Hepatic stellate cell (primary cell): ENCODE measurements around the gene XYLT1.

Source experiments
- DNase-seq: peaks from one replicate; pipeline ENCODE4 v3.0.0; 2011; ENCODE audit warnings: low spot score

The XYLT1 gene

DNA sequence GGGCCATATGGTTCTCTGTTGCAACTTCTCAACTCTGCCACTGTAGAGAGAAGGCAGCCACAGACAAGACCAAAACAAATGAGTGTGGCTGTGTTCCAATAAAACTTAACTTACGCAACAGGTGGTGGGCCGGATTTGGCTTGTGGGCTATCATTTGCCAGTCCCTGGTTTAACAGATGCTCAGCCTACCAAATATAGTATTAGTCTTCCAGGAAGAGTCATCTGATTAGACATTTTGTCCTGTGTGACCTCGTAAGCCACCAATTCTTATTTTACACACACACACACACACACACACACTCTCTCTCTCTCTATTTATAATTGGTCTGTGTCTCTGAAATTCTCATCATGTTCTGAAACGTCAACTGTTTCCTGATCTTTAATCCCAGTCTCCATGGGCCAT, 245.9 kb downstream of the XYLT1 start:
- DNase-seq, result peak; percentile 9

DNA sequence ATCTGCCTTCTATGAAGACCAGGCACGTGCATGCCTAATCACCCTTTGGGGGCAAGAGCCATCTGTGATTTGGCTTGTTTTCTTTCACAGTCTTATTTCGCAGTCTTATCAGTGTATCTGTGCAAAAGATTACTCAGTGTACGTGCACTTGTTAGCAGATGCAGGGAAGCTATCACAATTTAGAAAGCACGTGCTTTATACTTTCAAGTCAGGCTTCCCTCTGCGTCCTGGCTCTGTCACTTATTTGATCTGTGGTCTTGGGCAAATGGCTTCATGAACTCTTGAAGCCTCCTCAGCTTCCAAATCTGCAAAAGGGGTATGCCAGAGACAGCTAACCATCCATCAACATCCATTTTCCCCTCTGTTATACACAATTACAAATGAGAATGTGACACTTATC, 246.4 kb downstream of the XYLT1 start:
- DNase-seq, result no peak

DNA sequence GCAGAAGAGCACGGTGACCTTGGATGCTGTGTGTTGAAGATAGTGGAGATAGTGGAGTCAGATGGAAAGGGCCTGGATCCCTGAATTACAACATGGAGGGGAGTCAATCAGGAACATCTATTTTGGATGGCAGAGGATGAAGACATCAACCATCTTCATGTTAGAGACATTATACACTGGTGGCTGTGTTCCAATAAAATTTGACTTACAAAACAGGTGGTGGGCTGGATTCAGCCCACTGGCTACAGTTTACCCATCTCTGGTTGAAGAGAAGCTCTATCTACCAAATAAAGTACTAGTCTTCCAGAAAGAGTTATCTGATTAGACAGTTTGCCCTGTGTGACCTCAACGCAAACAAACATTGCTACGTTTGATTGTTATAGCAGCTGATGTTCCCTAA, 247.2 kb downstream of the XYLT1 start:
- no peak for DNase-seq

GRCh38 chr16:17222871-17223401, 247.8 kb downstream of the XYLT1 start:
- no peak for DNase-seq

GRCh38 chr16:17219991-17220390, 250.8 kb downstream of the XYLT1 start:
- no peak for DNase-seq

GRCh38 chr16:17215936-17216335, 254.8 kb downstream of the XYLT1 start:
- DNase-seq, result no peak

- DNase-seq, result no peak
Observed at GRCh38 chr16:17215306-17215705, 255.5 kb downstream of the XYLT1 start.

DNA sequence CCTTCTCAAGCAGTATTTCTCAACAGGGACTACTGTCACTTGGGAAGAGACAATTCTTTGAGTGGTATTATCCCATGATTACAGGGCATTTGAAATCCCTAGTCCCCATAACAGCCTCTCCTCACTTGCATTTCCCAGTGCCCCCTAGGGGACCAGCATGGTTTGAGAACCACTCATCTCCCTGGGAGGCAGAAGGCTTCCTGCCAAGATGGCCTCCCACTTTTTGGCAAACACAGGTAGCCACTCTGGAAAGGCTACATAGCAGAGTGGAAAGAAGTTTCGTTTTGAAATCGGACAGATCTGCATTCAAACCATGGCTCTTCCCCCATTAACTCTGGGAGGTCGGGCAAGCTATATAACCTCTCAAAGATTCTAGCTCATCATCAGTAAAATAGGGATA, 256.8 kb downstream of the XYLT1 start:
- DNase-seq, result no peak

DNA sequence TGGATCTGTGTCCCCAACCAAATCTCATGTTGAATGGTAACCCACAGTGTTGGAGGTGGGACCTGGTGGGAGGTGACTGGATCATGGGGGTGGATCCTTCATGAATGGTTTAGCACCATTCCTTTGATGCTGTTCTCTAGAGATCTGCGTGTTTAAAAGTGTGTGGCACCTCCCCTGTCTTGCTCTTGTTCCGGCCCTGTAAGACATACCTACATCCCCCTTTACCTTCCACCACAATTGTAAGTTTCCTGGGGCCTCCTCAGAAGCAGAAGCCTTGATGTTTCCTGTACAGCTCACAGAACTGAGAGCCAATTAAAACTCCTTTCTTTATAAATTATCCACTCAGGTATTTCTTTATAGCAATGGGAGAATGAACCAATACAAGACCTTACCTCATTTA, 257.7 kb downstream of the XYLT1 start:
- DNase-seq, result no peak

DNA sequence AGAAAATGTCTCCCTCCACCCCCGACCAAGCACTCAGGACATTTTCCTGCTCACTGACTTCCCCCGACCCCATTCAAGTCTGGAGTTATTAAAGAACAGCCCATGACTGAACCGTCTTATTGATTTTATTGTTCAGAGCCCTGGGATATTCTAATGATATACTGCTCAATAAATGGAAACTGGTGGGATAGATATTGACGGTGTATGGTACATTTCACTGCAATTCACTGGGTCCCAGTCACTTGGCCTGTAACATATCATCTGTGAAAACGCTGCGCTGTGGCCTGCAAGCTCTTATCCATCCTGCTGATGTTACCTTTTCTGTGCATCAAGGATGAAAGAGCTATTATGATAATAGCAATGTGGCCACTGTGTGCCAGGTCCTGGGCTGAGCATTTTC, 258.2 kb downstream of the XYLT1 start:
- no peak for DNase-seq

DNA sequence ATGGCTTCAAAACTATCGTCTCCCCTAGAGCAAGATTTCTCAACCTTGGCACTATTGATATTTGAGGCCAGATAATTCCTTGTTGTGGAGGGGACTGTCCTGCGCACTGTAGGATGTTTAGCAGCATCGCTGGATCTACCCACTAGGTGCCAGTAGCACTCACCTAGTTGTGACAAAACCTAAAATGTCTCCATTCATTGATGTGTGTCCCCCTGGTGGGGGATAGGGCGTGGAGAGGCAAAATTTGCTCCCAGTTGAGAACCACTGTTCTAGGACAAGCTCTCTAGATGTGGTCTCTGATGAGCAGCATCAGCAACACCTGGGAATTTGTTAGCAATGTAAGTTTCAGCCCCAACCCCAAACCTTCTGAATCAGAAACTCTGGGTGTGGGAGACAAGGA, 259.0 kb downstream of the XYLT1 start:
- no peak for DNase-seq

DNA sequence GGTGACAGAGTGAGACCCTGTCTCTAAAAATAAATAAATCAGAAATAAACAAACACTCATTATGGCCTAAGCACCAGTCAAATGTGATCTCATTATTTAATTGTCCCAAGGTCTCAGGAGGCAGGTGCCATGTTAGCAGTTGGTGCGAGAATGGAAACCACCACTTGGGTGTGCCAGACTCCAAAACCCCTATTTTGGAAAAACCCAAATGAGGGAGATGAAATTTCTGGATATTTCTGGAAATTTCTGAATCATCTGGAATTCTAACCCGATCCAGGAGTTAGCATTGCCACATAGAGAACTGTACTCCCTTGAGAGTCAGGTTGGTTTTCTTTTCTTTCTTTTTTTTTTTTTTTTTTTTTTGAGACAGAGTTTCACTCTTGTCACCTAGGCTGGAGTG, 264.0 kb downstream of the XYLT1 start:
- DNase-seq, result no peak

GRCh38 chr16:17205279-17206211, 265.2 kb downstream of the XYLT1 start:
- peak; percentile 23 for DNase-seq

DNA sequence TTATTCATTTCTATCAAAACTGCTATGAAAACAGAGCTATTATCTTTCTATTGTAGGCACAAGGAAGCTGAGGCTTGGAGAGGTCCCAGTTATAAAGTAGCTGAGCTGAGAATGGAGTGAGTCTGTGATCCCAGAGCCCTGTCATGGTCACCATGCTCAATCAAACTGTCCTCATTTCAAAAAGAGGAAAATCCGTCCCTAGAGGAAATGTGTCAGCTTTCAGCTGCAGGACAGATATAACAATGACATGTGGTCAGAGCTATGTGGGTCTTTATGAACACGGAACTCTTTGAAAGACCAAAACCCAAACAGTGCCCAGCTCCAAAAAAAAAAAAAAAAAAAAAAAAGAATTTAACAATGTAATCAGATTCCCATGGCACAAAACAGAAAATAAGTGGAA, 266.1 kb downstream of the XYLT1 start:
- no peak for DNase-seq

- DNase-seq, result no peak
Observed at GRCh38 chr16:17204206-17204605, 266.6 kb downstream of the XYLT1 start.

DNA sequence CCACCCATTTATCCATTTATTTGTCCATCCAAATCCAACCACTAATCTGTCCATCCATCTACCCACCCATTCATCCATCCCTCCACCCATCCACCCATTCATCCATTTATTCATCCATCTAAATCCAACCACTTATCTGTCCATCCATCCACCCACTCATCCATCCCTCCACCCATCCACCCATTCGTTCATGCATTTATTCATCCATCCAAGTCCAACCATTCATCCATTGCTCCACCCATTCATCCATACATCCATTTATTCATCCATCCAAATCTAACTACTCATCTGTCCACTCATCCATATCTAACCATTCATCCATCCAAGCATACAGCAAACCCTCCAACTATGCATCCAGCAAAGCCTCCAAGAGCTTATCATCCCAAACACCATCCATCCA, 267.3 kb downstream of the XYLT1 start:
- DNase-seq, result no peak

GRCh38 chr16:17199135-17199534, 271.6 kb downstream of the XYLT1 start:
- DNase-seq, result no peak

- DNase-seq, result no peak
Observed at GRCh38 chr16:17196526-17196925, 274.2 kb downstream of the XYLT1 start.

DNA sequence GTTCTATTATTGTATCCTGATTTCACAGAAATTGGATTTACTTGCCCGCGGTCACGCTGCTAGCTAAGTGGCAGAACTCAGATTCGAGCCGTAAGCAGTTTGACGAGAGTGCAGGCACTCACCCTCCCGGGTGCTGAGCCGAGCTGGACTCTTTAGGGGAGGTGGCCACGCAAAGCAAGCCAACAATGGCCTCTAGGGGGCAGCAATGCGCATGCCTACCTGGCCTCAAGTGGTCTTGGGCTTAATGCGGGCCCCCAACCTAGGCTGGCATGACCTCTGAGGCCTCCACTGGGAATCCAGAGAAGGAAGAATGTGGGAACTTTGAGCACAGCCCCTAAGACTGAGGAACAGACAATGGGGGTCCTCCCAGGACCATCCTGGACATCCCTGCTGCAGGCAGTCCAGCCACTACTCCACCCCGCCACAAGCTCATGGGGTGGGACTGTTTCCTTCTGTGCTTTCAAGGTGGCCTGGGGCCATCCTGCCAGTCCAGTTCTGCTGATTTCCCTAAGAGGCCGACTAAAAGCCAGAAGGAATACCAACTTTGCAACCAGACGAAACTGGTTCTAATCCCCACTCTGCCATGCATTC, 276.5 kb downstream of the XYLT1 start:
- DNase-seq, result peak; percentile 22

- DNase-seq, result no peak
Observed at GRCh38 chr16:17193566-17194100, 277.1 kb downstream of the XYLT1 start.

- DNase-seq, result no peak
Observed at GRCh38 chr16:17184026-17184425, 286.7 kb downstream of the XYLT1 start.

GRCh38 chr16:17177959-17178905, 292.5 kb downstream of the XYLT1 start:
- no peak for DNase-seq
